GM10847 (cell line): ENCODE results near the gene ENHO.

Source experiments
- POLR2A ChIP-seq: IDR thresholded peaks from 2 replicates; pipeline ENCODE4 v1.6.1; 2011; ENCODE audit not compliant: insufficient read length; ENCODE audit errors: extremely low read depth

The ENHO gene

DNA sequence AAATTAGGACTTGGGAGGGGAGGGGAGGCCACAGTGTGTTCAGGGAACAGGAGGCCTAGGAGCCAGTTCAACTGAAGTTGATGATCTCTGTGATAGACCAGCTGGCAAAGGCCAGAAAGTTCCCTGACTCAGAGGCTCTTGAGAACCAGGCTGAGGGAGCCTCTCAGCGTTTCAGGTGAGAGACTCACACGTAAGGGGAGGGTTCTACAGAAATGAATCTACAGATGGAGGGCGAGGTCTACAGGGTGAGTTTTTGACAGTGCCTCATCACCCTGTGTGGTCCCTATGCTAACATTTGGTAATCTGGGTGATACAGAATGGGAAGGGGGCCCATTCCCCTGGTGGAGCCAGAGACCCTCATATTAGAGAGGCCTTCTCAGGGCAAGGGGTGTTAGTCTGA lies 32.0 kb downstream of the ENHO start:
- TF ChIP-seq POLR2A, result no peak

DNA sequence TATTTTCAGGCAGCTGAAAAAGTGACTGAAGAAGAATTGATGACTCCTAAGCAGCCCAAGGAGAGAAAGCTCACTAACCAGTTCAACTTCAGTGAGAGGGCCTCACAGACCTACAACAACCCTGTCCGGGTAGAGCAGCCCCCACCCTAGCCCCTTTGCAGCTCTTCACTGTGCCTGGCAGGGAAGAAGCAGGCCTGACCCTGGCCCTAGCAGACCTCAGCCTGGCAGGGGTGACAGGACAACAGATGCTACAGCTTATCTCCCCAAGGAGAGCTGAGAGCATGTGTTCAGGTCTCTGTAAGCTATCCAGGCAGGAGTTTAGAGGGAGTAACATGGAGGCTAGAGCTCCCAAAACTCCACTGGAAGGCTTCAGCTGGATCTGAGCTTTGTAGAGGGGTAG lies 32.4 kb downstream of the ENHO start:
- no peak for TF ChIP-seq POLR2A

DNA sequence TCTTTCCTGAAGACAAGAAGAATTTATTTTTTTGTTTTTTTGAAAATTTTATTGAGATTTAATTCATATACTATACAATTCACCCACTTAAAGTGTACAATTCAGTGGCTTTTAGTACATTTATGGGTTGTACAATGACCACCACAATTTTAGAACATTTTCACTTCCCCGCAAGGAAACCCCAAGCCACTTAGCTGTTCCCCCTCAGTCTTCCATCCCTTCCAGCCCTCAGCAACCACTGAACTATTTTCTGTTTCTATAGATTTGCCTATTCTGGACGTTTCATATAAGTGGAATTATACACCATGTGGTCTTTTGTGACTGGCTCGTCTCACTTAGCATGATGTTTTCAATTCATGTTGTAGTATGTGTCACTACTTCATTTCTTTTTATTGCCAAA lies 36.2 kb downstream of the ENHO start:
- no peak for TF ChIP-seq POLR2A

DNA sequence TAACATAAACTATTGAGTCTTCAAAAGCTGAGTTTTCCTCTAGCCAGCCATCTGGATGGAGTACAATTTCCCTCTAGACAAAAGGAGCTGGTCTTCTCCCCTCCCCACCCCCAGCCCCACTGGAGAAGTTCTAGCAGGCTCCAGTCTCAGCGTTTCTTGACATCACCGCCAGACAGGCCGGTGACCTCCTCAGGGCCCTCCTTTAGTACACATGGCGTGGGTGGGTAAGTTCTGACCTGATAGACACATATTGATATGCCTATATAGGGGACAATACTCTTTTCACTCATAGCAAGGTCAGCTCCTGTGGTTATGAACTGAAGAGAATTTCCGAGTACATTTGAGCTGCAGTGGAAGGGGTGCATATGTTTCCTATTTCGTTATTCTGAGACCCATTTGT lies 37.0 kb downstream of the ENHO start:
- no peak for TF ChIP-seq POLR2A

DNA sequence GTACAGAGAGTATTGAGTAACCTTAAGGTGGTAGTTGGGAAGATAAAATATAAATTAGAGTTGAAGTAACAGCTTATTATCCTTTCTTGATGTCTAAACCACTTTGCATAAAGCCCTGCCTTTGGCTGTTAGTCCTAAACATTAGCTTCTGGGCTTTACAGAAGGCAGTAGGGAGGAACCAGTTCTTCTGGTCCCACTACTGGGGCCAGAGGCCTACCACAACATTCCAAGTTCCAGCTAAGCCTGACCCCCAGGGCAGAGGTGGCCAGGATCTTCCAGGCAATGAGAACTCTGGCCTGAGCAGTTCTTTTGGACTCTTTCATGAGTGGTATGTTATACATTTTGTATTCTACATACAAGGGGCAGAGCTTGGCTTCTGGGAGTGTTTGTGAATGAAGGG lies 38.1 kb downstream of the ENHO start:
- no peak for TF ChIP-seq POLR2A

DNA sequence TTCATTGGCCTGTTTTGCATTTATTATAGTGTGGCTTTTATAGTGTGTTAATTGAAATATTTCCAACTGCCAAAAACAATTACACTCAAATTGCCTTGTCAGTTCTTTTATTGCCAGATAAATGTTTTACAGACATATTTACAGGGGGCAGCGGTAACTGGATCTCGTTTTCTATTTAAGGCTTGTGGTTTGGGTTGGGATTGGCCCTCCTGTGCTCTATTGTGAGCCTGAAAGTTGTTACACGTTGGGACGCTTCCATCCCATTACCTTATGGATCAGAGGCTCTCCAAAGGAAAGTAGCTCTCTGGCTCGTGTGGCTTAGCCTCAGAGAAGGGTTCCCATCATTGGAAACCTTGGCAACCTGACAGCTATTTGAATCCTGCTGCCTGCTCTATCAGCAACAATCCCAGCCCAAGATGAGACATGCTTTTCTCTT lies 43.3 kb downstream of the ENHO start:
- TF ChIP-seq POLR2A, result no peak

DNA sequence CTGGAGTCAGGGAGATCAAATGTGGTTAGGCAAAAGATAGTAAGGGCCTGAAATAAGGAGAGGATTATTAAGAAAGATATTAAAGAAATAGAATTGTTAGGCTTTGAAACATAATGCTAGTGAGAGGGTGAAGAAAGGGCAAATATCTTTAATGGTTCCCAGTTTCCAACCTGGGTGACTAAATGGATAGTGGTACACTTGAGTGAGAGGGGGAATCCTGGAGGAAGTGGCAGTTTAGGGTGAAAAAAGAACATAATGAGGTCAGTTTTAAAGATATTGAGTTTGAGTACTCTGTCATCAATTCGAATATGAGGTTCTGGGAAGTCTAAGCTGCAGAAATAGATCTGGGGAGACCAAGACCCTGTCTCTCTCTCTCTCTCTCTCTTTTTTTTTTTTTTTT lies 45.2 kb downstream of the ENHO start:
- TF ChIP-seq POLR2A, result no peak

DNA sequence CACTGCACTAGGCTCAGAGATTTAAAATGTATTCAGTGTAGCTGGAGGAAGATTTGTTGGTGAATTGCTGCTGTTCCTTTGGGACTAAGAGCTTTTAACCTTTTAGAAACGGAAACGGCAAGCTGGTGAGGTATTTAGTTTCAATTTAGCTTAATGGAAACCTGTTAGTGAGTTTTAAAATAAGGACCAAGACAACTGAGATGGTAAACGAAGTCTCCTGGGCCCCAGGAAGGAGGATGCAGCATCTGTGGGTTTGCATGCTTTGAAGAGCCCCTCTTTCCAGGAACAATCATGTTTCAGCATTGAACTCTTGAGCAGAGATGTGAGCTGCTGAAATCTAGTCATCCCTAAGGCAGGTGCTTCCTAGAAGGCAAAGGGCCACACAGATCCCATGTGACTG lies 47.7 kb downstream of the ENHO start:
- TF ChIP-seq POLR2A, result no peak
